Sciatic nerve (tissue), 2 donors: ENCODE data around the gene ARHGEF18. TPM values are rescaled to one million over a fixed set of nuclear protein-coding genes. Genes with fewer than 3 reads are reported as not detected.

Experiments used
- ATAC-seq: fragments of 200-7000 bp; cut with Tn5 transposase; one replicate; pipeline ENCODE4 v1.9.1; 2020; ENCODE audit warnings: mild to moderate bottlenecking, moderate library complexity
- DNase-seq: peaks from one replicate; pipeline ENCODE4 v3.0.0-alpha.2; 2020; ENCODE audit warnings: low spot score
- intact Hi-C: fragments of 100-400 bp; cut with DNase I; formaldehyde crosslinking; loops from one replicate; pipeline ENCODE4 v1.14.2; 2022
- total RNA-seq: library from RNA; stranded (reverse); fragmentation: NEBNext Ultra II Directional; extraction: Animal tissue kit (Norgen Biotek cat#: 25700); gene quantifications from one replicate; pipeline ENCODE4 v1.2.1, GENCODE V29; 2021
- donor health status: DM: no; HTN: no; CAD: no.
- donor health status: DM: no; HTN: no; CAD: no.

Gene ARHGEF18
- total RNA-seq, 1 donor from 2014 or later = 25.7 TPM

- intact Hi-C loops = no loop called here
- DNase-seq (no peak), ATAC-seq (no peak)
Measured at GRCh38 chr19:7376151-7376852, 27.6 kb downstream of the ARHGEF18 start.

DNA sequence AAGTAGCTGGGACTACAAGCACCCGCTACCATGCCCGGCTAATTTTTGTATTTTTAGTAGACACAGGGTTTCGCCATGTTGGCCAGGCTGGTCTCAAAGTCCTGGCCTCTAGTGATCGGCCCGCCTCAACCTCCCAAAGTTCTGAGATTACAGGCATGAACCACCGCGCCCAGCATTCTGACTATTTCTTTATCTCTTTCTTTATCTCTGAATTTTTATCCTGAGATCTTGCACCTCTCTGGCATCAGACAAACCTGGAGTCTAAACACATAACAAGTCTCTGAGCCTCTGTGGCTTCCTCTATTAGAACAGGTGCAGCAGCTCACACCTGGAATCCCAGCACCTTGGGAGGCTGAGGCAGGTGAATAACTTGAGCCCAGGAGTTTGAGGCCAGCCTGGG, 28.5 kb downstream of the ARHGEF18 start:
- DNase-seq = no peak
- intact Hi-C loops = no loop called here
- ATAC-seq = no peak

GRCh38 chr19:7381073-7381390, 32.3 kb downstream of the ARHGEF18 start:
- DNase-seq = no peak
- no peak for ATAC-seq
- intact Hi-C loops = loop anchor here (5.0 kb wide), 1 partner anchor 1016 kb away; no protein-coding TSS in a partner anchor

DNA sequence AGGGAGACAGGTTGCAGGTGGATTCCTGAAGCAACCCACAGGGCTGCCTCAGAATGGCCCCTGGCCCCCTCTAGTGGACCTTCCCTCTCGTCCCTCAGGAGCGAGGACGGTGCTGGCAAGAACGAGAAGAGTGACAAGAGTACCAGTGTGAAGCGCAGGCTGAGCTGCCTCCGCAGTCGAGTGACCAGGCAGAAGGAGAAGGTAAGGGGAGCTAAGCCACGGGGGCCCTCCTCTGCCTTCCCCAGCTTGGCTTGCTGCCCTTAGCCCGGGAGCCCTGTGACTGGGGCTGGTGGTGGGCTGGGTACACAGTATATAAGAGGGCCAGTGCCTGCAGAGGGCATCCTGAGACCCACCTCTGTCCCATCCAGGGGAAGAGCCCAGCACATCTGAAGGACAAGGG, 34.0 kb downstream of the ARHGEF18 start:
- no peak for ATAC-seq
- intact Hi-C loops = loop anchor here (5.0 kb wide), 1 partner anchor 1015 kb away; no protein-coding TSS in a partner anchor
- DNase-seq = no peak

DNA sequence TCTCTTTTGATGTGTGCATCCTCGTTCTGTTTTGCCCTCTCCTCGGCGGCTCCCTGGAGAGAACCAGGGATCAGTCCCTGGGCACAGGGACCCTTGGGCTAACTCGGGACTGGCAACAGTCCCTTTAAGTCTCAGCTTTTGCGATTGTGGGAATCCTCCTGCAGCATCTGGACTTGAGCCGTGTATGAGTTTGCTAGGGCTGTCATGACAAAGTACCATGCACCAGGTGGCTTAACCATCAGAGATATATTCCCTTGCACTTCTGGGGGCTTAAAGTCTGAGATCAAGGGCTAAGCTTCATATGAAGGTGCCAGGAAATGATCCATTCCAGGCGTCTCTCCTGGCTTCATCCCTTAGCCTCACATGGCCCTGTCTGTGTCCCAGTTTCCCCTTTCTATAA, 34.5 kb downstream of the ARHGEF18 start:
- no peak for DNase-seq
- no peak for ATAC-seq
- intact Hi-C loops = loop anchor here (5.0 kb wide), 1 partner anchor 1014 kb away; no protein-coding TSS in a partner anchor

GRCh38 chr19:7385062-7385461, 36.3 kb downstream of the ARHGEF18 start:
- DNase-seq (no peak), ATAC-seq (no peak)
- intact Hi-C loops = no loop called here

GRCh38 chr19:7386308-7386707, 37.6 kb downstream of the ARHGEF18 start:
- intact Hi-C loops = no loop called here
- no peak for ATAC-seq

DNA sequence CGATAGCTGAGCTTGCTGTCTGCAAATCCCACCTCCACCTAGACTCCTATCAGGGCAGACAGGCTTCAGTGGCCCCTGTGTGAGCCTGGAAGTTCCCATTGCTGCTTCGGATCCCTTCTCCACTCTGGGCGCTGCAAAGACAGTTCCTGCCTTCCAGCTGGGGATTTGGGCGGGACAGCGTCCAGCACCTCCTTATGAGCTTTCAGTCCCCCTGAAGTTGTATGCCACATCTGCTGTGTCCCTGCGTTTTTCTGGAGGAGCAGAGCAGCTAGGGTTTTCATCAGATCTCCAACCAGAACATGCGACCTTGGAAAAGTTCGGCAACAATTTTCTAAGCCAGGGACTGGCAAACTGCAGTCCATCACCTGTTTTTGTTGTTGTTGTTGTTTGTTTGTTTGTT, 38.0 kb downstream of the ARHGEF18 start:
- intact Hi-C loops = no loop called here
- DNase-seq (no peak), ATAC-seq (no peak)

More at GRCh38 chr19:7386308-7386707, 37.6 kb downstream of the ARHGEF18 start:
- no peak for DNase-seq

- intact Hi-C loops = no loop called here
- no peak for DNase-seq
- ATAC-seq = no peak
Measured at GRCh38 chr19:7391218-7391670, 42.5 kb downstream of the ARHGEF18 start.

GRCh38 chr19:7393459-7393858, 44.7 kb downstream of the ARHGEF18 start:
- intact Hi-C loops = no loop called here
- ATAC-seq (no peak), DNase-seq (no peak)

- intact Hi-C loops = no loop called here
- DNase-seq (no peak), ATAC-seq (no peak)
Measured at GRCh38 chr19:7393939-7394730, 45.4 kb downstream of the ARHGEF18 start.

- DNase-seq = peak; percentile 94
- intact Hi-C loops = no loop called here
Measured at GRCh38 chr19:7394731-7395359, 46.1 kb downstream of the ARHGEF18 start.

GRCh38 chr19:7395360-7396066, 46.8 kb downstream of the ARHGEF18 start:
- DNase-seq = no peak
- intact Hi-C loops = no loop called here
- peak; percentile 13 for ATAC-seq

More at GRCh38 chr19:7394731-7395359, 46.1 kb downstream of the ARHGEF18 start:
- peak; percentile 99 for ATAC-seq

DNA sequence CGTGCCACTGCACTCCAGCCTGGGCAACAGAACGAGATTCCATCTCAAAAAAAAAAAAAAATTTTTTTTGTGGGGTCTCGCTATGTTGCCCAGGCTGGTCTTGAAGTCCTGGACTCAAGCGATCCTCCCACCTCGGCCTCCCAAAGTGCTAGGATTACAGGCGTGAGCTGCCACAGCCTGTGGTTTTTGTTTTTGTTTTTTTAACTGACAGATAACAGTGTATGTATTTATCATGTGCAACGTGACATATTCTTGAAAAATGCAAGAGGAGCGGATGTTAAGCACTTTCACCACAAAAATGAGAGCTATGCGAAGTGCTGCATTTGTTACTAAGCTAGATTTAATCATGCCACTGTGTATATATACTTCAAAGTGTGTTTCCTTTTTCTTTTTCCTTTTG, 49.0 kb downstream of the ARHGEF18 start:
- ATAC-seq = no peak
- intact Hi-C loops = no loop called here
- DNase-seq = no peak

Other genes starting within 250 kb of the ARHGEF18 start
- gene INSR, start 54.5 kb upstream of the ARHGEF18 start, total RNA-seq = 62.6 TPM
- 4.7 TPM for gene PEX11G, start 140.1 kb downstream of the ARHGEF18 start, total RNA-seq
- 47.6 TPM for gene ZNF358, start 167.2 kb downstream of the ARHGEF18 start, total RNA-seq
- 35.3 TPM for gene MCOLN1, start 173.7 kb downstream of the ARHGEF18 start, total RNA-seq
- gene PNPLA6, start 186.8 kb downstream of the ARHGEF18 start, total RNA-seq = 133 TPM
- gene CAMSAP3, start 246.9 kb downstream of the ARHGEF18 start, total RNA-seq = not detected